GM12878 (cell line): ENCODE data around the gene PRSS12. TPM values are rescaled to one million over a fixed set of nuclear protein-coding genes. Genes with fewer than 3 reads are reported as not detected.

ENCODE experiments used
- ATAC-seq: fragments of 200-7000 bp; cut with Tn5 transposase; 3 replicates; pipeline ENCODE4 v1.9.1; 2020; ENCODE audit warnings: mild to moderate bottlenecking, moderate library complexity
- BruUV-seq: library from RNA; stranded (reverse); fragments of 400-500 nt; replicated peaks from 2 replicates; lab custom pipeline; 2021; lab: Mats Ljungman, UMichigan
- CTCF ChIA-PET: fragments of 300-600 bp; sonication (Branson Sonifier 250); formaldehyde crosslinking; extraction: SDS; loops from one replicate; lab custom pipeline; 2021; ENCODE audit warnings: inconsistent platforms; lab: Yijun Ruan, JAX
- POLR2A ChIA-PET: fragments of 350-600 bp; formaldehyde crosslinking; extraction: SDS; loops from one replicate; lab custom pipeline; 2021; ENCODE audit warnings: inconsistent platforms; lab: Charles Lee
- RAD21 ChIA-PET: fragments of 300-600 bp; sonication (Branson Sonifier 250); formaldehyde crosslinking; loops from one replicate; lab custom pipeline; 2023; ENCODE audit warnings: antibody characterized with exemption; ENCODE audit not compliant: unreplicated experiment; lab: Charles Lee
- SMC1A ChIA-PET: fragments of 300-600 bp; sonication (Branson Sonifier 250); formaldehyde crosslinking; loops from one replicate; lab custom pipeline; 2023; ENCODE audit not compliant: unreplicated experiment, uncharacterized antibody; lab: Charles Lee
- DNase-seq: peaks from one replicate; pipeline ENCODE4 v3.0.0-alpha.2; 2011; ENCODE audit warnings: low read depth, low spot score
- FAIRE-seq: peaks from 3 replicates; lab custom pipeline; 2011; peaks lifted over from hg19 to GRCh38; lab: Jason Lieb, UNC
- H2AFZ ChIP-seq: 2 replicates; pipeline ENCODE4 v1.6.0; 2011; ENCODE audit warnings: low read depth, low read length, control low read depth; ENCODE audit not compliant: control insufficient read depth
- H3K27ac ChIP-seq: 2 replicates; pipeline ENCODE4 v1.5.1; 2011; ENCODE audit warnings: control low read depth; ENCODE audit not compliant: control insufficient read depth, insufficient read depth
- H3K27me3 ChIP-seq, 2 experiments: replicated peaks in 1 of 2; 2 replicates each; pipeline versions ENCODE4 v1.6.0 to v1.6.1; 2011; ENCODE audit warnings: low read length in 1 of 2; ENCODE audit not compliant: control insufficient read depth in 2 of 2, insufficient read depth in 2 of 2
- H3K36me3 ChIP-seq, 2 experiments: 2 replicates each; pipeline ENCODE4 v1.5.1; 2011; ENCODE audit warnings: low read length in 1 of 2; ENCODE audit not compliant: control insufficient read depth in 2 of 2, insufficient read depth in 2 of 2
- H3K4me1 ChIP-seq: 2 replicates; pipeline ENCODE4 v1.6.1; 2011; ENCODE audit warnings: mild to moderate bottlenecking, low read length, moderate library complexity, mixed read lengths; ENCODE audit not compliant: control insufficient read depth, insufficient read depth
- H3K4me2 ChIP-seq: 2 replicates; pipeline ENCODE4 v1.6.0; 2011; ENCODE audit warnings: control low read depth; ENCODE audit not compliant: control insufficient read depth, insufficient read depth
- H3K4me3 ChIP-seq: fragments of 200-600 bp; sonication (generic); 2 replicates; pipeline ENCODE4 v1.5.1; 2016
- H3K79me2 ChIP-seq: 2 replicates; pipeline ENCODE4 v1.6.0; 2011; ENCODE audit warnings: low read length; ENCODE audit not compliant: control insufficient read depth, insufficient read depth
- H3K9ac ChIP-seq: 2 replicates; pipeline ENCODE4 v1.8.0; 2011; ENCODE audit warnings: low read length, control low read depth, mixed read lengths; ENCODE audit not compliant: control insufficient read depth, insufficient read depth
- H3K9me3 ChIP-seq: replicated peaks from 3 replicates; pipeline ENCODE4 v1.5.1; 2011; ENCODE audit warnings: mild to moderate bottlenecking, low read length; ENCODE audit not compliant: control insufficient read depth, insufficient read depth
- H4K20me1 ChIP-seq: 2 replicates; pipeline ENCODE4 v1.6.0; 2011; ENCODE audit not compliant: control insufficient read depth, insufficient read depth
- ATF3 ChIP-seq: IDR thresholded peaks from 2 replicates; pipeline ENCODE4 v1.6.1; 2011; ENCODE audit warnings: low read depth, mild to moderate bottlenecking, low read length, moderate library complexity, borderline replicate concordance; ENCODE audit errors: extremely low read depth
- FOS ChIP-seq: IDR thresholded peaks from 3 replicates; pipeline ENCODE4 v1.6.1; 2011; ENCODE audit warnings: borderline replicate concordance; ENCODE audit not compliant: insufficient read length; ENCODE audit errors: extremely low read depth
- HDAC6 ChIP-seq: fragments of 200-600 bp; sonication (generic); IDR thresholded peaks from one replicate; pipeline ENCODE4 v1.8.0; 2017; ENCODE audit warnings: antibody characterized with exemption; ENCODE audit not compliant: unreplicated experiment
- MAX ChIP-seq: IDR thresholded peaks from 2 replicates; pipeline ENCODE4 v1.6.1; 2012; ENCODE audit warnings: low read depth, low read length, improper control_type of control experiment
- MXI1 ChIP-seq: fragments of 150-350 bp; IDR thresholded peaks from 2 replicates; pipeline ENCODE4 v1.6.1; 2011; ENCODE audit warnings: low read depth, mild to moderate bottlenecking, inconsistent platforms, low read length, improper control_type of control experiment
- NFXL1 ChIP-seq: fragments of 450-650 bp; IDR thresholded peaks from 2 replicates; pipeline ENCODE4 v1.6.1; 2017; ENCODE audit warnings: antibody characterized with exemption, mild to moderate bottlenecking, borderline replicate concordance
- NR2C2 ChIP-seq: IDR thresholded peaks from 2 replicates; pipeline ENCODE4 v1.6.1; 2011; ENCODE audit warnings: borderline replicate concordance, low read depth; ENCODE audit not compliant: control insufficient read depth, insufficient read length
- RELA ChIP-seq: fragments of 450-650 bp; IDR thresholded peaks from 2 replicates; pipeline ENCODE4 v1.8.0; 2014; ENCODE audit warnings: borderline replicate concordance; ENCODE audit not compliant: partially characterized antibody
- SIX5 ChIP-seq: IDR thresholded peaks from 2 replicates; pipeline ENCODE4 v1.6.1; 2011; ENCODE audit warnings: mild to moderate bottlenecking, low read depth, low read length, moderate library complexity; ENCODE audit not compliant: severe bottlenecking
- SREBF1 ChIP-seq: IDR thresholded peaks from 2 replicates; pipeline ENCODE4 v1.6.1; 2012; ENCODE audit warnings: mild to moderate bottlenecking, low read length
- SRF ChIP-seq, 2 experiments: IDR thresholded peaks; 2 replicates each; pipeline ENCODE4 v1.6.1; 2011; ENCODE audit warnings: low read depth in 2 of 2, low read length in 2 of 2, mild to moderate bottlenecking in 1 of 2, moderate library complexity in 1 of 2
- TCF3 ChIP-seq: IDR thresholded peaks from 2 replicates; pipeline ENCODE4 v1.6.1; 2012; ENCODE audit warnings: low read depth, mild to moderate bottlenecking, low read length, borderline replicate concordance; ENCODE audit not compliant: insufficient read depth
- ZBTB4 ChIP-seq: fragments of 450-650 bp; formaldehyde crosslinking; IDR thresholded peaks from 2 replicates; pipeline ENCODE4 v1.4.0; 2022; ENCODE audit warnings: mild to moderate bottlenecking, moderate library complexity
- ZNF217 ChIP-seq: fragments of 450-650 bp; IDR thresholded peaks from 2 replicates; pipeline ENCODE4 v1.6.1; 2017; ENCODE audit warnings: antibody characterized with exemption, mild to moderate bottlenecking
- ZNF687 ChIP-seq: fragments of 450-650 bp; IDR thresholded peaks from 2 replicates; pipeline ENCODE4 v1.6.1; 2017; ENCODE audit warnings: mild to moderate bottlenecking, moderate library complexity
- ZZZ3 ChIP-seq: IDR thresholded peaks from 2 replicates; pipeline ENCODE4 v1.6.1; 2011; ENCODE audit warnings: low read depth; ENCODE audit not compliant: control insufficient read depth, insufficient read length
- WGBS: methylation state at CpG from one replicate; pipeline ENCODE4 v1.1.6; 2016; ENCODE audit warnings: low lambda C conversion rate; ENCODE audit not compliant: insufficient replicate concordance, insufficient coverage; ENCODE audit errors: missing lambda C conversion rate; 5-methylcytosine and 5-hydroxymethylcytosine counted together
- in situ Hi-C: fragments of 300-500 bp; cut with MboI; formaldehyde crosslinking; loops from 9 replicates; pipeline ENCODE4 v1.14.3; 2018; ENCODE audit warnings: mixed read lengths
- intact Hi-C: fragments of 100-400 bp; cut with micrococcal nuclease; formaldehyde crosslinking; loops from one replicate; pipeline ENCODE4 v1.14.2; 2022; ENCODE audit not compliant: unreplicated experiment
- polyA plus RNA-seq, 11 experiments: library from polyadenylated mRNA; depleted of rRNA in 4 of 11; unstranded in 6 of 11; stranded (reverse) in 5 of 11; fragments of >200 nt; fragmentation: Nextera tagmentation in 4 of 11; fragmentation: Illumina TruSeq in 1 of 11; extraction: Ambion mirVana in 4 of 11; extraction: Trizol in 1 of 11; gene quantifications; 1 replicate in 1 of 11; 2 replicates in 10 of 11; pipeline versions ENCODE4 v1.2.1 to v1.2.3, GENCODE V29; 2011 to 2016; ENCODE audit warnings: inconsistent platforms in 2 of 11, missing spikeins in 2 of 11, low read depth in 1 of 11
- total RNA-seq, 4 experiments: library from RNA; depleted of rRNA in 3 of 4; stranded (reverse); fragments of >200 nt in 3 of 4; fragmentation: Illumina TruSeq in 1 of 4; extraction: Trizol in 1 of 4; gene quantifications; 2 replicates each; pipeline versions ENCODE4 v1.2.1 to v1.2.3, GENCODE V29; 2013 to 2021

PRSS12 gene
- total and polyA plus RNA-seq, 10 of the 15 experiments (the other 5 are each of a cell fraction or from before 2014, with no cell fraction given), result 0.04 to 0.34 (median 0.11) TPM; not detected in 2

GRCh38 chr4:118313098-118313497, 39.7 kb downstream of the PRSS12 start:
- Histone ChIP-seq H3K79me2 (no peaks in the 10 kb centered on the region), H2AFZ (no peak overlapping the region), H3K9ac (no peak overlapping the region), H3K9me3 (no peaks in the 10 kb centered on the region), H3K27ac (no peak overlapping the region), H3K4me2 (no peak overlapping the region), H3K36me3 (no peaks in the 10 kb centered on the region), H3K4me1 (no peaks in the 10 kb centered on the region), H4K20me1 (no peaks in the 10 kb centered on the region), H3K4me3 (no peak overlapping the region), H3K27me3 (no peaks in the 10 kb centered on the region)
- ChIA-PET POLR2A (no interaction called here), RAD21 (no interaction called here), SMC1A (interaction anchor here (1.4 to 1.5 kb wide), 3 partner anchors 12 to 29 kb away, joined by 3 to 4 read pairs (median 3); no protein-coding TSS in a partner anchor), CTCF (interaction anchor here (1.0 kb wide), 1 partner anchor 29 kb away, joined by 3 read pairs; no protein-coding TSS in a partner anchor)
- ATAC-seq (no peak; the same call in 2 of the 3 replicates), FAIRE-seq (no peak), DNase-seq (no peak)
- no TSS peak for BruUV-seq
- intact Hi-C loops, result no loop called here
- in situ Hi-C loops, result no loop called here
- WGBS, result 76% methylated on average over 6 of the region's 6 CpGs
- TF ChIP-seq FOS, result no peak
- TF ChIP-seq ZBTB4 (CRISPR knock-in tag), result no peak
- TF ChIP-seq ZNF687, result no peak
- TF ChIP-seq HDAC6, result no peak
- no peak for TF ChIP-seq ATF3
- no peak for TF ChIP-seq ZZZ3
- TF ChIP-seq NFXL1, result no peak
- no peak for TF ChIP-seq ZNF217
- TF ChIP-seq RELA, result no peak
- no peak for TF ChIP-seq NR2C2
- TF ChIP-seq MAX, result no peak
- TF ChIP-seq SIX5, result no peak
- no peak for TF ChIP-seq MXI1
- TF ChIP-seq TCF3, result no peak
- TF ChIP-seq SREBF1, result no peak
- TF ChIP-seq SRF (IDR thresholded peaks at IDR 0.05; ENCODE audit: low read depth in 2 of 2, low read length in 2 of 2), result no peak
